ENCODE measurements around the gene CFAP97.
"Not testable (repeated sequence)": the region's sequence is repeated elsewhere in the genome, so short reads cannot be mapped to it uniquely, and the experiment has no call there.

CFAP97 gene

GRCh38 chr4:185221912-185222311 is 18.1 kb upstream of the CFAP97 start:
- DNase-seq = no peak

- DNase-seq = no peak
Measured at GRCh38 chr4:185221491-185221890, 17.7 kb upstream of the CFAP97 start.

GRCh38 chr4:185219551-185220344 is 15.9 kb upstream of the CFAP97 start:
- no peak for DNase-seq

- no peak for DNase-seq
Measured at GRCh38 chr4:185218312-185218711, 14.5 kb upstream of the CFAP97 start.

- no peak for DNase-seq
Measured at GRCh38 chr4:185217408-185217975, 13.7 kb upstream of the CFAP97 start.

- DNase-seq = no peak
Measured at GRCh38 chr4:185215261-185215660, 11.5 kb upstream of the CFAP97 start.

- no peak for DNase-seq
Measured at GRCh38 chr4:185213877-185214276, 10.1 kb upstream of the CFAP97 start.

GRCh38 chr4:185212581-185212980 is 8.8 kb upstream of the CFAP97 start:
- DNase-seq = no peak

GRCh38 chr4:185211641-185212040 is 7.8 kb upstream of the CFAP97 start:
- no peak for DNase-seq

- no peak for DNase-seq
Measured at GRCh38 chr4:185211035-185211434, 7.2 kb upstream of the CFAP97 start.

GRCh38 chr4:185210102-185210981 is 6.5 kb upstream of the CFAP97 start:
- no peak for DNase-seq

- DNase-seq = not testable (repeated sequence)
Measured at GRCh38 chr4:185209852-185210101, 6.0 kb upstream of the CFAP97 start.

- DNase-seq = peak; percentile 67
Measured at GRCh38 chr4:185209031-185209851, 5.4 kb upstream of the CFAP97 start, which contains the start of gene SNX25. Gene SNX25, plus strand, starts transcription at chr4:185209598. Its CDS starts 229 bp downstream, at chr4:185209827.

GRCh38 chr4:185207466-185207865 is 3.7 kb upstream of the CFAP97 start:
- no peak for DNase-seq

GRCh38 chr4:185205697-185206342 is 2.0 kb upstream of the CFAP97 start:
- no peak for DNase-seq

- not testable (repeated sequence) for DNase-seq
Measured at GRCh38 chr4:185205073-185205472, 1.3 kb upstream of the CFAP97 start.

- no peak for DNase-seq
Measured at GRCh38 chr4:185204238-185204910, 574 bp upstream of the CFAP97 start.

- no peak for DNase-seq
Measured at GRCh38 chr4:185202984-185203485, 765 bp downstream of the CFAP97 start.

- DNase-seq = no peak
Measured at GRCh38 chr4:185201977-185202962, 1.5 kb downstream of the CFAP97 start.

- not testable (repeated sequence) for DNase-seq
Measured at GRCh38 chr4:185198189-185198588, 5.6 kb downstream of the CFAP97 start.

Measured in NCI-H226 (cell line).